ENCODE results near the gene ASTN2. TPM values are rescaled to one million over a fixed set of nuclear protein-coding genes. Genes with fewer than 3 reads are reported as not detected.

ASTN2 gene
- total RNA-seq, 1 donor from 2014 or later, result 15.9 TPM

DNA sequence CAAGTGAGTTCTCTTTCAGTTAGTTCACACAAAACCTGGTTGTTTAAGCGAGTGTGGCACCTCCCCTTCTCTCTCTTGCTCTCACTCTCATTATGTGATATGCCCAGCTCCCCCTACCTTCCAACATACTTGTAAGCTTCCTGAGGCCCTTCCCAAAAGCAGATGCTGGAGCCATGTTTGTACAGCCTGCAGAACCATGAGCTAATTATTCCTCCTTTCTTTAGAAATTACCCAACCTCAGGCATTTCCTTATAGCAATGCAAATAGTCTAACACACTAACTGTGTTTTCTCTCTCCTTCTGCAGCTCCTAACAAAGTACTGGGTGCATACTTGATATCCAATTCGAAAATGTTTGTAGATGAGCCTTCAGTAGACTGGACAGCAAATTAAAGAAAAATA lies 665.1 kb downstream of the ASTN2 start:
- no peak for DNase-seq (ENCODE audit: extremely low spot score, unreplicated experiment)
- peaks cover 5% of the 10 kb centered on the region for H3K27me3 Mint-ChIP-seq
- no peak overlapping the region for H3K27ac Mint-ChIP-seq
- H3K36me3 Mint-ChIP-seq, result no peaks in the 10 kb centered on the region
- TF ChIP-seq, protein P1, sequence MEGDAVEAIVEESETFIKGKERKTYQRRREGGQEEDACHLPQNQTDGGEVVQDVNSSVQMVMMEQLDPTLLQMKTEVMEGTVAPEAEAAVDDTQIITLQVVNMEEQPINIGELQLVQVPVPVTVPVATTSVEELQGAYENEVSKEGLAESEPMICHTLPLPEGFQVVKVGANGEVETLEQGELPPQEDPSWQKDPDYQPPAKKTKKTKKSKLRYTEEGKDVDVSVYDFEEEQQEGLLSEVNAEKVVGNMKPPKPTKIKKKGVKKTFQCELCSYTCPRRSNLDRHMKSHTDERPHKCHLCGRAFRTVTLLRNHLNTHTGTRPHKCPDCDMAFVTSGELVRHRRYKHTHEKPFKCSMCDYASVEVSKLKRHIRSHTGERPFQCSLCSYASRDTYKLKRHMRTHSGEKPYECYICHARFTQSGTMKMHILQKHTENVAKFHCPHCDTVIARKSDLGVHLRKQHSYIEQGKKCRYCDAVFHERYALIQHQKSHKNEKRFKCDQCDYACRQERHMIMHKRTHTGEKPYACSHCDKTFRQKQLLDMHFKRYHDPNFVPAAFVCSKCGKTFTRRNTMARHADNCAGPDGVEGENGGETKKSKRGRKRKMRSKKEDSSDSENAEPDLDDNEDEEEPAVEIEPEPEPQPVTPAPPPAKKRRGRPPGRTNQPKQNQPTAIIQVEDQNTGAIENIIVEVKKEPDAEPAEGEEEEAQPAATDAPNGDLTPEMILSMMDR (conservative IDR thresholded peaks at IDR 0.05), result no peak
- no peaks in the 10 kb centered on the region for H3K4me1 Mint-ChIP-seq (ENCODE audit: unreplicated experiment)
- H3K9me3 Mint-ChIP-seq, result no peaks in the 10 kb centered on the region
- H3K4me3 Mint-ChIP-seq, result no peak overlapping the region

DNA sequence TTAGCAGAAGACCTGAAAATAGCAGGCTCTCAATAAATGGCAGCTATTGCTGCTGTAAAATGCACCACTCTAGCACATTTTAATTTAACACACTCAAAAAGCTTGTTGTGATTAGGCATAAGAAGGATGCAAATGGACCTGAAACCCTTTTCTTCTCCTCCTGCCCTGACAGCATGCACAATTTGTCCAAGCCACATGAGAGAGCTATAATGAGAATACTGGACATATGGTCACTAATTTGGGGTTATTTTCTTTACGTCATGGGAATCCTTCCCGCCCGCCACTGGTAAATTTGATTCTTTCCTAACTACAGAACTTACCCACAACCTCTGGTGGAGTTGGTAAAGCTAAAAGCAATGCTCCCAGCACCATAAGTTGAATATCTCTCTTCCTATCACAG lies 665.7 kb downstream of the ASTN2 start:
- no peak for DNase-seq (ENCODE audit: extremely low spot score, unreplicated experiment)
- Mint-ChIP-seq H3K9me3 (no peaks in the 10 kb centered on the region), H3K36me3 (no peaks in the 10 kb centered on the region), H3K27ac (no peak overlapping the region), H3K4me1 (ENCODE audit: unreplicated experiment) (no peaks in the 10 kb centered on the region), H3K27me3 (peaks cover 5% of the 10 kb centered on the region), H3K4me3 (no peak overlapping the region)
- TF ChIP-seq, protein P1 (conservative IDR thresholded peaks at IDR 0.05), result no peak

DNA sequence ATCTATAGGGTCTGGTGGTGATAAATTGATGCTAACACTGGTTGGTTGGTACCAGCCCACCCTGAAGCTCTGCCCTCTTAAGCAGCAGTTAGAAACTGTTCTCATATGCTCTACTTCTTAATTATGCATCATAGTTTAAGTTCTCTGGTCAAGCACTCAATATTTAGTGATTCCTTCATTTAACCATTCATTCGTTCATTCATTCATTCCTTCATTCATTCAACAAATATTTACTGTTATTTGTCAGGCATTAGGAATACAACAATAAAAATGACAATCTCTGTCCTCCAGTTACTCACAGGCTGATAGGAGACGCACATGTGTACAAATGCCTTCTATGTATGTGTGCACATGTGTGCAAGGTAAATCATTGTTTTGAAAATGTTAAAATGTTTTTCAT lies 673.1 kb downstream of the ASTN2 start:
- H3K9me3 Mint-ChIP-seq, result no peaks in the 10 kb centered on the region
- peaks cover 12% of the 10 kb centered on the region for H3K27me3 Mint-ChIP-seq
- TF ChIP-seq, protein P1 (conservative IDR thresholded peaks at IDR 0.05), result no peak

DNA sequence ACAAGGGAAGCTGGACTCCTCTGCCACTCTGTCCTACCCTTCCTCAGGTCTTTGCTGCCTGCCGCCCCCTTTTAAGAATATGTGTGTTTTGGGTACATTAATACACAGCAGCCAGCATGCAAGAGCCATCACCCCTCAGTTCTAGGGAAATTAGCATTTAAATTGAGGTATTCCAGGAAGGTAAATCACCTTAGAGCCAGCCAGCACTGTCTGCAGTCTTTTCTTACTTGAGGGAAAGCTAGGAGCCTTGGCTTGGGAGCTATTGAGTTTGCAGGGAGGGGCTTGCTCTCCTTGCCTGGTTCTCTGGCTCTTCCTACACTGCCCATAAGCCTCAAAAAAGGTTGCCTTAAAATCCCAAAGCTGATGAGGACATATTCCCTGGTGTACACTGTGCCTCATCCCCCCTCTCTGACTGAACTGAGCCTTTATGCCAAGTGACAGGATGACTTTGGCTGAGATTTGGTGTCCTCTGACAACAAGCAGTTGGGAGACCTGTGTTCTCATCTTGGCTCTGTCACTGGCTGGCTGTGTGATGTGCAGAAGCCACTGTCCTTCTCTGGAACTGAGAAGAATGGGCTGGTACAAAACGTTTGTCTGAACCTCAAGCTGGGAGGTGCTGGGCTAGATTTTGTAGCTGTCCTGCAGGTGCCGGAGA lies 673.6 kb downstream of the ASTN2 start:
- TF ChIP-seq, protein P1 (conservative IDR thresholded peaks at IDR 0.05), result no peak
- H3K4me1 Mint-ChIP-seq (ENCODE audit: unreplicated experiment), result no peaks in the 10 kb centered on the region
- DNase-seq (ENCODE audit: extremely low spot score, unreplicated experiment), result no peak
- H3K36me3 Mint-ChIP-seq, result no peaks in the 10 kb centered on the region
- H3K4me3 Mint-ChIP-seq, result no peak overlapping the region
- no peaks in the 10 kb centered on the region for H3K9me3 Mint-ChIP-seq
- H3K27me3 Mint-ChIP-seq, result peaks cover 14% of the 10 kb centered on the region
- H3K27ac Mint-ChIP-seq, result no peak overlapping the region

More for the DNA sequence above, 673.1 kb downstream of the ASTN2 start:
- Mint-ChIP-seq H3K4me3 (no peak overlapping the region), H3K36me3 (no peaks in the 10 kb centered on the region), H3K27ac (no peak overlapping the region), H3K4me1 (ENCODE audit: unreplicated experiment) (no peaks in the 10 kb centered on the region)
- DNase-seq (ENCODE audit: extremely low spot score, unreplicated experiment), result no peak

DNA sequence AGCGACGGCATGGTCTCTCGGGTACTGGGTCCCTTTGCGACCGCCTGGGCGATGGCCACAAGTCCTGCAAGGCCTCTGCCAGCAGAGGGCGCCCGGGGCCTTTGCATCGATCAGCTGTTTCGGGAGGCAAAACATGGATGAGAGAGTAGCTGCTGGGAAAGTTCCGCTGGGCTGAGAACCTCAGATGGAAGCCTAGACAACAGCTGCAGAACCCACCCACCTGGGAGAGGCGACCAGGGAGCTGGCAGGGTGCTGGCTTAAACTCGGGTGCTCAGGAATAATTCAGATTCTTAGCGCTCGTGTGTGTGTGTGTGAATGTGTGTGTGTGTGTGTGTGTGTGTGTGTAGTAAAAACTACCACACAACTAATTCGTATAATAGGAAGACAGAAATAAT lies 677.7 kb downstream of the ASTN2 start:
- Mint-ChIP-seq H3K27me3 (peaks cover 9% of the 10 kb centered on the region), H3K4me3 (peak overlapping the region; percentile 19), H3K36me3 (no peaks in the 10 kb centered on the region), H3K9me3 (no peaks in the 10 kb centered on the region), H3K4me1 (ENCODE audit: unreplicated experiment) (peaks cover 6% of the 10 kb centered on the region), H3K27ac (no peak overlapping the region)
- TF ChIP-seq, protein P1 (conservative IDR thresholded peaks at IDR 0.05), result peak; percentile 92
- peak; percentile 89 for DNase-seq (ENCODE audit: extremely low spot score, unreplicated experiment)
